K562 (cell line): ENCODE measurements around the gene DCUN1D1. TPM values are rescaled to one million over a fixed set of nuclear protein-coding genes. Genes with fewer than 3 reads are reported as not detected.

Experiments used
- BDP1 ChIP-seq: IDR thresholded peaks from 3 replicates; pipeline ENCODE4 v1.6.1; 2011; ENCODE audit not compliant: insufficient read length, insufficient read depth
- CCAR2 ChIP-seq: fragments of 200-400 bp; formaldehyde crosslinking; IDR thresholded peaks from 2 replicates; pipeline ENCODE4 v1.6.1; 2017; ENCODE audit warnings: mild to moderate bottlenecking, low read depth, low read length
- CEBPG ChIP-seq, 3 experiments: fragments of 200-800 bp in 1 of 3; sonication (Bioruptor generic) in 1 of 3; sonication (generic) in 1 of 3; formaldehyde crosslinking in 1 of 3; IDR thresholded peaks in 2 of 3; conservative IDR thresholded peaks in 1 of 3; 2 replicates each; pipeline versions ENCODE4 v1.6.1 to v1.8.0; 2016 to 2022; ENCODE audit warnings: missing compliant biosample characterization in 2 of 3, missing genetic modification characterization in 2 of 3, mild to moderate bottlenecking in 1 of 3, missing genetic modification reagents in 1 of 3
- CHCHD3 ChIP-seq: fragments of 250-450 bp; sonication (Bioruptor Pico); IDR thresholded peaks from 2 replicates; pipeline ENCODE4 v2.1.2; 2022; ENCODE audit warnings: mild to moderate bottlenecking
- RFX5 ChIP-seq: IDR thresholded peaks from 2 replicates; pipeline ENCODE4 v1.6.1; 2011; ENCODE audit warnings: low read depth, mild to moderate bottlenecking, improper control_type of control experiment, low read length
- polyA plus RNA-seq, 8 experiments: library from polyadenylated mRNA; depleted of rRNA in 4 of 8; stranded (reverse) in 5 of 8; unstranded in 3 of 8; fragments of >200 nt; fragmentation: Nextera tagmentation in 2 of 8; fragmentation: Illumina TruSeq in 1 of 8; extraction: Ambion mirVana in 2 of 8; extraction: Trizol in 1 of 8; gene quantifications; 2 replicates each; pipeline versions ENCODE4 v1.2.1 to v1.2.3, GENCODE V29; 2011 to 2014; ENCODE audit warnings: inconsistent platforms in 1 of 8, missing spikeins in 1 of 8
- total RNA-seq, 7 experiments: library from RNA; depleted of rRNA in 6 of 7; stranded (reverse); fragments of >200 nt in 6 of 7; fragmentation: Illumina TruSeq in 2 of 7; extraction: Trizol in 2 of 7; gene quantifications; 2 replicates each; pipeline versions ENCODE4 v1.2.1 to v1.2.3, GENCODE V29; 2011 to 2021; ENCODE audit warnings: low replicate concordance in 1 of 7
- TF ChIP-seq, protein P1 (sequence below), 2 experiments: fragments of 450-650 bp in 1 of 2; sonication (generic) in 1 of 2; formaldehyde crosslinking in 1 of 2; IDR thresholded peaks; 2 replicates each; pipeline versions ENCODE4 v1.7.1 to v1.9.0; 2016 to 2022; ENCODE audit warnings: inconsistent platforms in 1 of 2, mild to moderate bottlenecking in 1 of 2, missing genetic modification reagents in 1 of 2
- TF ChIP-seq, protein P2 (sequence below): fragments of 200-800 bp; sonication (Bioruptor generic); IDR thresholded peaks from 2 replicates; pipeline ENCODE4 v1.6.1; 2016; ENCODE audit warnings: missing genetic modification characterization, missing compliant biosample characterization

DCUN1D1 gene
- total and polyA plus RNA-seq, 9 of the 15 experiments (the other 6 are each of a cell fraction or from before 2014, with no cell fraction given) = 11.4 to 46.8 (median 28.2) TPM

DNA sequence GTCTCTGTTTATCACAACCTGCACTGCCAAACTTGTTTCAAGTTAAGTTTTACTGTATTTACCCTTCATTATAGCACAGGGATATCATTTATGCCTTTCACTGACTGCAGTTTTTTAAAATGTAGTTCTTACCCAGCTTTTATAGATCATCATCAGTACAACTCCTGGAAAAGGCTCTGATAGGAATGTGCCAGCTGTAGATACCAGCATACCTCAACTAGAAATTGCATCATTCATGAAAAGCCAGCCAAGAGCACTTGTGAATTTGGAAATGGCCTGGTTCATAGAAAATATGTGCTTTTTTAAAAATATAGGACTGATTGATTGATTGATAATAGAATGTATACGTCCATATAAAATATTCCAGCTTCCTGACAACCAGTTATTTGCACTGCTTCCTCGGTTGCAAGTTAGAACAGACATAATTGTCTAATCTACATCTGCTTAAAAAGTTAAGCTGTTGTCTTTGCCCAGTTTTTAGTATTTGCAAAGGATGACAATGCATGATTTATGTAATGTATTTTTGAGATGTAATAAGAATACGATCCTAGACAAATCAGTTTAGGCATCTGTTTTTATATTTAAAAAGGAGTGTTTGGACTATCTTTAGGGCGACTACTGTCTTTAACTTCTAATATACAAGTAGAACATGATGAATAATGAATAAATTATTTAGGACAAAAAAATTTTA lies 58.5 kb downstream of the DCUN1D1 start (continued):
- TF ChIP-seq, protein P1, sequence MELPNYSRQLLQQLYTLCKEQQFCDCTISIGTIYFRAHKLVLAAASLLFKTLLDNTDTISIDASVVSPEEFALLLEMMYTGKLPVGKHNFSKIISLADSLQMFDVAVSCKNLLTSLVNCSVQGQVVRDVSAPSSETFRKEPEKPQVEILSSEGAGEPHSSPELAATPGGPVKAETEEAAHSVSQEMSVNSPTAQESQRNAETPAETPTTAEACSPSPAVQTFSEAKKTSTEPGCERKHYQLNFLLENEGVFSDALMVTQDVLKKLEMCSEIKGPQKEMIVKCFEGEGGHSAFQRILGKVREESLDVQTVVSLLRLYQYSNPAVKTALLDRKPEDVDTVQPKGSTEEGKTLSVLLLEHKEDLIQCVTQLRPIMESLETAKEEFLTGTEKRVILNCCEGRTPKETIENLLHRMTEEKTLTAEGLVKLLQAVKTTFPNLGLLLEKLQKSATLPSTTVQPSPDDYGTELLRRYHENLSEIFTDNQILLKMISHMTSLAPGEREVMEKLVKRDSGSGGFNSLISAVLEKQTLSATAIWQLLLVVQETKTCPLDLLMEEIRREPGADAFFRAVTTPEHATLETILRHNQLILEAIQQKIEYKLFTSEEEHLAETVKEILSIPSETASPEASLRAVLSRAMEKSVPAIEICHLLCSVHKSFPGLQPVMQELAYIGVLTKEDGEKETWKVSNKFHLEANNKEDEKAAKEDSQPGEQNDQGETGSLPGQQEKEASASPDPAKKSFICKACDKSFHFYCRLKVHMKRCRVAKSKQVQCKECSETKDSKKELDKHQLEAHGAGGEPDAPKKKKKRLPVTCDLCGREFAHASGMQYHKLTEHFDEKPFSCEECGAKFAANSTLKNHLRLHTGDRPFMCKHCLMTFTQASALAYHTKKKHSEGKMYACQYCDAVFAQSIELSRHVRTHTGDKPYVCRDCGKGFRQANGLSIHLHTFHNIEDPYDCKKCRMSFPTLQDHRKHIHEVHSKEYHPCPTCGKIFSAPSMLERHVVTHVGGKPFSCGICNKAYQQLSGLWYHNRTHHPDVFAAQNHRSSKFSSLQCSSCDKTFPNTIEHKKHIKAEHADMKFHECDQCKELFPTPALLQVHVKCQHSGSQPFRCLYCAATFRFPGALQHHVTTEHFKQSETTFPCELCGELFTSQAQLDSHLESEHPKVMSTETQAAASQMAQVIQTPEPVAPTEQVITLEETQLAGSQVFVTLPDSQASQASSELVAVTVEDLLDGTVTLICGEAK (IDR thresholded peaks at IDR 0.05) = no peak
- TF ChIP-seq, protein P1 (CRISPR knock-in tag; IDR thresholded peaks at IDR 0.05) = no peak
- TF ChIP-seq, protein P2, sequence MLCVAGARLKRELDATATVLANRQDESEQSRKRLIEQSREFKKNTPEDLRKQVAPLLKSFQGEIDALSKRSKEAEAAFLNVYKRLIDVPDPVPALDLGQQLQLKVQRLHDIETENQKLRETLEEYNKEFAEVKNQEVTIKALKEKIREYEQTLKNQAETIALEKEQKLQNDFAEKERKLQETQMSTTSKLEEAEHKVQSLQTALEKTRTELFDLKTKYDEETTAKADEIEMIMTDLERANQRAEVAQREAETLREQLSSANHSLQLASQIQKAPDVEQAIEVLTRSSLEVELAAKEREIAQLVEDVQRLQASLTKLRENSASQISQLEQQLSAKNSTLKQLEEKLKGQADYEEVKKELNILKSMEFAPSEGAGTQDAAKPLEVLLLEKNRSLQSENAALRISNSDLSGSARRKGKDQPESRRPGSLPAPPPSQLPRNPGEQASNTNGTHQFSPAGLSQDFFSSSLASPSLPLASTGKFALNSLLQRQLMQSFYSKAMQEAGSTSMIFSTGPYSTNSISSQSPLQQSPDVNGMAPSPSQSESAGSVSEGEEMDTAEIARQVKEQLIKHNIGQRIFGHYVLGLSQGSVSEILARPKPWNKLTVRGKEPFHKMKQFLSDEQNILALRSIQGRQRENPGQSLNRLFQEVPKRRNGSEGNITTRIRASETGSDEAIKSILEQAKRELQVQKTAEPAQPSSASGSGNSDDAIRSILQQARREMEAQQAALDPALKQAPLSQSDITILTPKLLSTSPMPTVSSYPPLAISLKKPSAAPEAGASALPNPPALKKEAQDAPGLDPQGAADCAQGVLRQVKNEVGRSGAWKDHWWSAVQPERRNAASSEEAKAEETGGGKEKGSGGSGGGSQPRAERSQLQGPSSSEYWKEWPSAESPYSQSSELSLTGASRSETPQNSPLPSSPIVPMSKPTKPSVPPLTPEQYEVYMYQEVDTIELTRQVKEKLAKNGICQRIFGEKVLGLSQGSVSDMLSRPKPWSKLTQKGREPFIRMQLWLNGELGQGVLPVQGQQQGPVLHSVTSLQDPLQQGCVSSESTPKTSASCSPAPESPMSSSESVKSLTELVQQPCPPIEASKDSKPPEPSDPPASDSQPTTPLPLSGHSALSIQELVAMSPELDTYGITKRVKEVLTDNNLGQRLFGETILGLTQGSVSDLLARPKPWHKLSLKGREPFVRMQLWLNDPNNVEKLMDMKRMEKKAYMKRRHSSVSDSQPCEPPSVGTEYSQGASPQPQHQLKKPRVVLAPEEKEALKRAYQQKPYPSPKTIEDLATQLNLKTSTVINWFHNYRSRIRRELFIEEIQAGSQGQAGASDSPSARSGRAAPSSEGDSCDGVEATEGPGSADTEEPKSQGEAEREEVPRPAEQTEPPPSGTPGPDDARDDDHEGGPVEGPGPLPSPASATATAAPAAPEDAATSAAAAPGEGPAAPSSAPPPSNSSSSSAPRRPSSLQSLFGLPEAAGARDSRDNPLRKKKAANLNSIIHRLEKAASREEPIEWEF (CRISPR knock-in tag) = no peak
- TF ChIP-seq RFX5 = no peak
- TF ChIP-seq CEBPG (CRISPR knock-in tag; IDR thresholded peaks at IDR 0.05) = peak; percentile 79; the same call in 1 of the 2 replicates
- peak; percentile 87 to 91 for TF ChIP-seq CEBPG (tag; conservative IDR thresholded peaks at IDR 0.05 in 1 of 2, IDR thresholded peaks at IDR 0.05 in 1 of 2)
- TF ChIP-seq CHCHD3 (CRISPR knock-in tag) = no peak
- no peak for TF ChIP-seq CCAR2
- TF ChIP-seq BDP1 = no peak
